GM21717 (cell line): Measurements from ENCODE around the gene RNF113B.

ENCODE experiments used
- ATAC-seq: cut with Tn5 transposase; IDR thresholded peaks from one replicate; pipeline ENCODE4 v1.9.1; 2021; ENCODE audit warnings: mild to moderate bottlenecking, moderate library complexity; ENCODE audit not compliant: unreplicated experiment

Gene RNF113B

GRCh38 chr13:98206946-98207345 is 29.9 kb upstream of the RNF113B start:
- ATAC-seq, result no peak

DNA sequence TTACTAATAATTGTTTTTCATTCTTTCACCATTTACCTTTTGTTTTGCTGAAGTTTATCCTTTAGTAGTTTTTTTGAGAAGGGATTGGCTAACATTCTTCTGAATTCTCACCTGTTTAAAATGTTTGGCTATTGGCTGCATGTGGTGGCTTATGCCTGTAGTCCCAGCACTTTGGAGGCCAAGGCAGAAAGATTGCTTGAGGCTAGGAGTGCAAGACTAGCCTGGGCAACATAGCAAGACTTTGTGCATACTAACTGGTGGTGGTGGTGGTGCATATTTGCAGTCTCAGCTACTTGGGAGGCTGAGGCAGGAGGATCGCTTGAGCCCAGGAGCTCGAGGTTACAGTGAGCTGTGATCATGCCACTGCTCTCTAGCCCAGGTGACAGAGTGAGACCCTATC is 27.5 kb upstream of the RNF113B start:
- no peak for ATAC-seq

DNA sequence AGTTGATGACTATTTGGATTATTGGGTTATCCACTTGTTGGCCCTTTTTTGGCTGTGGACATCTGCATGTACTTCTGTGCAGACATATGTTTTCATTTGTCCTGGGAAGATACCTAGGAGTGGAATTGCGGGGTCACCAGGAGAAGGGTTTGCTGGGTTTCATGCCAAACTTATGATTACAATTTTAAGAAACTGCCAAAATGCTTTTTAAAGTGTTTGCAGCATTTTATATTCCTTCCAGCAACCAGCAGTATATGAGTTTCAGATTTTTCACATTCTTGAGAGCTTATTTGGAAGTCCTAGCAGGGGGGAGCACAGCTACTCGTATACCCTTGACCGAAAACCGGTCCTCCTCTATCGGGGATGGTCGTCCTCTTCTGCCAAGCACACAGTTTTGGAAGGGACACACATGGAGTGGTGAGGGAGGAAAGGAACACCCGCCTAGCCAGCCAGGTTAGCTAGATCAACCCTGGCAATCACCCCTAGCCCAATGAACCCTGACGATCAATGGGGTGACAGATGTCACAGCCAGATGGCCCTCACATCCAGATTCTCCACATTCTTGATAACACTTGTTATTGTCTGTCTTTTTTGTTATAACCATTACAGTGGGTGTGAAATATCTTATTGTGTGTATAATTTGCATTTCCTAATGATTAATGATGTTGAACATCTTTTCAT is 26.7 kb upstream of the RNF113B start:
- ATAC-seq, result no peak

GRCh38 chr13:98201984-98202383 is 24.9 kb upstream of the RNF113B start:
- no peak for ATAC-seq

DNA sequence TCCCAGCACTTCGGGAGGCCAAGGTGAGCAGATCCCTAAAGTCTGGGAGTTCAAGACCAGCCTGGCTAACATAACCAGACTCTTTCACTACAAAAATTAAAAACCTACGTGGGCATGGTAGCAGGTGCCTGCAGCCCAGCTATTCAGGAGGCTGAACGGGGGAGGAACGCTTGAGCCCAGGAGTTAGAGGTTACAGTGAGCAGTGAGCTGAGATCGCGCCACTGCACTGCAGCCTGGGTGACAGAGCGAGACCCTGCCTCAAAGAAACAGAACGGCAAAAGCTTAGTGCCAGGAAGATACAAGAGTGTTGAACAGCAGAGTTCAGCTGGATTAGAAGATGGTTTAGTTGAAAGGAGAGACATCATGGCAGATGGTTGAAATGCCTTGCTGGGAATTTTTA is 24.1 kb upstream of the RNF113B start:
- ATAC-seq, result no peak

DNA sequence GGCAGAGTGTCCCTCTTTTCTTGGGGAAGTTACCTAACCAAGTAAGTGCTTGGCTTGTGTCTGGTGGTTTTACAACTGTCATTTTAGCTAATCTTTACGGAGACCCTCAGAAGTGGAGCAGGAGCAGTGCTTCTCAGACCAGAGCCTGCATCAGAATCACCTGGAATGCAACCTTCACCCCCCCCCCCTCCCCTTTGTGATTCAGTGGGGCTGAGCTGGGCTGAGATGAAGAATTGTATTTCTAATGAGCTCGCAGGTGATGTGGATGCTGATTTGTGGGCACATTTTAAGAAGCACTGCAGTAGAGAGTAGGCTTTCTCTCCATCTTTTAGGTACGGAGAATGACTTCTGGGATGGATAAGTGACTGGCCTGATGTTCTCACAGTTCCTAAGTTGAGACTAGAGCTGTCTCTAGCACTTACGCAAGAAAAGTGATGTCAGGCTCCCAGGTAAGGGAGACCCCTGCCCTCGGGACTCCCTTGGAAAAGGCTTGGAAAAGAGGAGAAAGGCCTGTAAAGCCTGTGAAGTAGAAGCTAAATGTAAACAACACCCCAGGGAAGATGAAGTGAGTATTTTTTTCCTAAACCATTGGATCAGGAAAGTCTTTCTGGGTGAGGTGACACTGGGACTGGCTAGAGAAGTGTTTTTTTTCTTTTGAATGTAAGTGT is 23.3 kb upstream of the RNF113B start:
- ATAC-seq, result no peak

GRCh38 chr13:98199480-98199879 is 22.4 kb upstream of the RNF113B start:
- no peak for ATAC-seq

DNA sequence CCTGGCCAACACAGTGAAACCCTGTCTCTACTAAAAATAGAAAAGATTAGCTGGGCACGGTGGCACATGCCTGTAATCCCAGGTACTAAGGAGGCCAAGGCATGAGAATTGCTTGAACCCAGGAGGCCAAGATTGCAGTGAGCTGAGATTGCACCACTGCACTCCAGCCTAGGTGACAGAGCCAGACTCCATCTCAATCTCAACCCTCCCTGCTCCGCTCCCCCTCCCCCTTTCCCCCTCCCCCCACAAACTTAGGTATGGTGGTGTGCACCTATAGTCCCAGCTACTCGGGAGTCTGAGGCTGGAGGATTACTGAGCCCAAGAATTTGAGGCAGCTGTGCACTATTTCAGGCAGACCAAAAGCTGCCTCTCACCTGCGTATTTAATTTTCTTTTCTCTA is 21.6 kb upstream of the RNF113B start:
- ATAC-seq, result no peak

- no peak for ATAC-seq
Observed at GRCh38 chr13:98195054-98195791, 18.2 kb upstream of the RNF113B start.

DNA sequence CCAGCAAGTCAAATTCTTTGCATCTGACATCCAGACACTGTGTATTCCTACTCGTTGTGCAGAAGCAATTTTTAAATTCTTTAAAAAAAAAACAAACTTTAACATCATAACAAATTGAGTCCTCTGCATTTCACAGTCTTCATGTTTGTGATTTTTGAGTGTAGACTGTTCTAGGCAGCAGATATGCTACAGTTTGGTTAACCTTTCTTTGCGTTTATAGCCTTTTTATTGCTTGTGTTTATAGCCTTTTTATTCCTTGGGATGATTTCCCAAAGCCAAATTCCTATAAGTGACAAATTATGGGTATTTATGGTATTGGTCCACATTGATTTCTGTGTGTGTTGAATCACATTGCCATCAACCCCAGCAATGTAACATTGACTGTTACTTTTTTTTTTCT is 14.9 kb upstream of the RNF113B start:
- ATAC-seq, result no peak

DNA sequence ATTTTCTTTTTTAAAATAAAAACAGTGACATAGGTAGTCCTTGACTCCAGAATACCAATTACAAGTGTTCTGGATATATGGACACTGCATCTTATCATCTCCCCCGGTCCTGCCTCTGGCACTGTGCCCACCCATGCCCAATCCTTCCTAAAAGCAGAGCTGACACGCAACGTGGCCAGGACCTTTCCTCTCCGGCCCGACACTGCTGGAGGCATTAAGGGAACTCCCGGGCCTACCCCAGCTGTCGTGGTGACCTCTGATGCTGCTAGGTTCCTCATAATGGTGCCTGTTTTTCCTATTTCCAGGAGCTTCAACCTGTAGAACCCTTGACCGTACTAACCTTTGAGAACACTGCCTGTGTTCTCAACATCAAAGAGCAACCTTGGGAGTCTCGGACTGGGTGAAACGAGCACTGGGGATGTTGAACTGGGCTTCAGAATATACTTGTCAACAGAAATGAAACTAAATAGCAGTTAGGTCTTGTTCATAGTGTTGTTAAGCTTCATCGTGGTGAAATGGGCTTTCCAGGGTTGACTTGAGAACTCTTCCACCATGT is 13.9 kb upstream of the RNF113B start:
- no peak for ATAC-seq

GRCh38 chr13:98189841-98190505 is 12.9 kb upstream of the RNF113B start:
- ATAC-seq, result no peak

GRCh38 chr13:98188544-98189166 is 11.6 kb upstream of the RNF113B start:
- no peak for ATAC-seq

GRCh38 chr13:98187965-98188261 is 10.8 kb upstream of the RNF113B start:
- no peak for ATAC-seq

DNA sequence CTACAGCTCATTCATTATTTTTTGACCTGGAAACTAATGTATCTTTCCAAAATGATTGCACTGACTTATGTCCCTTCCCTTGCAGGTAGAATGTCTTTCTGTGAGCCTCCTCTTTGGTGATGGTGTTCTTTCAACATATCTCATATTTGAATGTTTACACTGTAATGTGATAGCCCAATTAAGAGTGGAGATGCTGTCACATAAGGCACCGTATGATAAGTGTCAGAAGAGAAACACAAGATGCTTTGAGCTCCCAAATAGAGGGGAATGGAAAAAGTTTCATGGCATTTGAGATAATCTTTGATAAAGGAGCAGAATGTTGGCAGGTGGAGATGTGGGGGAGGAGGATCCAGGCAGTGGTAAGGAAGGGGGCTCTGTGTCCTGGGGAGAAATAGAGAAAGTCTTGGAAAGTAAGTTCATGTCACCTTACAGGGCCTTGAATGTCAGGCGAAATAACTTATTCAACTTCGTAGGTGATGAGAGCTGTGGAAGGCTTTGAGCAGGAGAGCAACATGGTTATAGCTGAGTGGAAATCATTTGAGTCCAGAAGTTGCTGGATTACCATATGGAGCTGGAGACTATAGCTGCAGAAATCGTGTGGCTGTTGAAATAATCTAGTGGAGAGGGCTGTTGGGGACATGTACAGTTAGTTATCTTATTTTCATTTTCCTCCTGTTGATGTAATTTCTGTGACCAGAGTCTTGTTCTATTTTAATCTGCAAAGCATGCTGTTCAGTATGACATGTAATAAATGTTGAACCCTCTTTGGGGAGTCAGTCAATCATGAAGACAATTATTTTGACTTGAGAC is 10.3 kb upstream of the RNF113B start:
- no peak for ATAC-seq

- ATAC-seq, result no peak
Observed at GRCh38 chr13:98184792-98185191, 7.7 kb upstream of the RNF113B start.

- ATAC-seq, result no peak
Observed at GRCh38 chr13:98182589-98182988, 5.5 kb upstream of the RNF113B start.

DNA sequence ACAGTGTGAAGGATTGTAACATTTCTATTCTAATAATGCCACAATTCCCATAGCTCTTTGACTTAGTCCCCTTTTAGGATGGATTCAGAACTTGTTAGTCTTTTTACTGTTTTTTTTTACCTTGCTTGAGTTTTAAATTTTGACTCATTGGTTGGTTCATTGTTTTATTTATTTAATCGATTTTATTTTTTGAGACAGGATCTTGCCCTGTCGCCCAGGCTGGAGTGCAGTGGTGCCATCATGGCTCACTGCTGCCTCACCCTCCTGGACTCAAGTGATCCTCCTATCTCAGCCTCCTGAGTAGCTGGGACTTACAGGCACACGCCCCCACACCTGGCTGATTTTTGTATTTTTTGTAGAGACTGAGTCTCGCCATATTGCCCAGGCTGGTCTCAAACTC is 5.1 kb upstream of the RNF113B start:
- no peak for ATAC-seq

DNA sequence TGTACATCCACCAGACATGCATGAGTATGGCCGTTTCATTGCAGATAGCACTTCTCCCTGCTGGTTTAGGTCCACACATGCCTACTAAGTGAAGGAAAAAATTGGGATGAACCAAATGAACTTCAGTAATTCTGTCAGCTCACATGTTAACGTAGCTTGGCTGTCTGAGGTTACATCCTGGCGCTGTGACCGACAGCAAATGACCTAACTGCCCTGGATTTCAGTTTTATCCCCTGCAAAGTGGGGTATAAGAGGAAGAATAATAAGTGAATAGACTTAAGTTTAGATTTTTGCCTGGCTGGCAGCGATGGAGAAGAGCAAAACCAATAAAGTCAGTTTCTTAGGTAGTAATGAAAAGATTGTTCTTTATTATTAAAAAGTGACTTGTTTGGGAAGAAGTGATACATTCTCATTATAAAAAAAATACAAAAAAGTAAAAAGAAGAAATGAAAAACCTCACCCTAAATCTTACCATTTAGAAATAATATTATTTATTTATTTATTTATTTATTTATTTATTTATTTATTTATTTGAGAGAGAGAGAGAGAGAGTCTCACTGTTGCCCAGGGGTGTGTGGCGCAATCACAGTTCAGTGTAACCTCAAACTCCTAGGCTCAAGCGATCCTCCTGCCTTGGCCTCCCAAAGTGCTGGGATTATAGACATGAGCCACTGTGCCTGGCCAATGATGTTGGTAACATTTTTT is 4.2 kb upstream of the RNF113B start:
- ATAC-seq, result no peak

DNA sequence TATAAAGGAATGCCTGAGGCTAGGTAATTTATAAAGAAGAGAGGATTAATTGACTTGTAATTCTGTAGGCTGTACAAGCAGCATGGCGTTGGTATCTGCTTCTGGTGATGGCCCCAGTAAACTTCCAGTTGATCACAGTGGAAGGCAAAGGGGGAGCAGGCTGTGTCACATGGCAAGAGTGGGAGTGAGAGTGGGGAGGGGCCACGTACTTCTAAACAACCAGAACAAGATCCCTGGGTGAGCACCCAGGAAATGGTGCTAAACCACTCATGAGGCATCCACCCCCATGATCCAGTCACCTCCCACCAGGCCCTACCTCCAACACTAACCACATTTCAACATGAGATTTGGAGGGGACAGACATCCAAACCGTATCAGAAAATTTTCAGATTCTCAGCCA is 3.0 kb upstream of the RNF113B start:
- no peak for ATAC-seq
